Measurements from ENCODE around the gene MT1A.

The MT1A gene

GRCh38 chr16:56640076-56640475 lies 1.6 kb downstream of the MT1A start:
- in situ Hi-C loops (cut with HindIII; ENCODE audit: low pct_unique_long_range_greater_than_20kb, low sequenced_read_pairs): no loop called here
- no peak for DNase-seq (ENCODE audit: low read depth in 1 of 2, low spot score in 1 of 2)
- no peak for TF ChIP-seq JUND (IDR thresholded peaks at IDR 0.05; ENCODE audit: low read depth)

- no peak for DNase-seq (ENCODE audit: low read depth in 1 of 2, low spot score in 1 of 2)
- in situ Hi-C loops (cut with HindIII; ENCODE audit: low pct_unique_long_range_greater_than_20kb, low sequenced_read_pairs): no loop called here
- TF ChIP-seq JUND (IDR thresholded peaks at IDR 0.05; ENCODE audit: low read depth): no peak
These were observed 2.7 kb downstream of the MT1A start for GRCh38 chr16:56641166-56641565.

GRCh38 chr16:56643080-56643778 lies 4.8 kb downstream of the MT1A start:
- peak; percentile 57 to 82 for DNase-seq (ENCODE audit: low read depth in 1 of 2, low spot score in 1 of 2)
- in situ Hi-C loops (cut with HindIII; ENCODE audit: low pct_unique_long_range_greater_than_20kb, low sequenced_read_pairs): no loop called here

GRCh38 chr16:56643833-56644232 lies 5.4 kb downstream of the MT1A start:
- TF ChIP-seq JUND (IDR thresholded peaks at IDR 0.05; ENCODE audit: low read depth): no peak
- in situ Hi-C loops (cut with HindIII; ENCODE audit: low pct_unique_long_range_greater_than_20kb, low sequenced_read_pairs): no loop called here
- no peak for DNase-seq (ENCODE audit: low read depth in 1 of 2, low spot score in 1 of 2)

More at GRCh38 chr16:56643080-56643778, 4.8 kb downstream of the MT1A start:
- no peak for TF ChIP-seq JUND (IDR thresholded peaks at IDR 0.05; ENCODE audit: low read depth)

GRCh38 chr16:56645311-56645710 lies 6.8 kb downstream of the MT1A start:
- in situ Hi-C loops (cut with HindIII; ENCODE audit: low pct_unique_long_range_greater_than_20kb, low sequenced_read_pairs): no loop called here

GRCh38 chr16:56645838-56646237 lies 7.4 kb downstream of the MT1A start:
- in situ Hi-C loops (cut with HindIII; ENCODE audit: low pct_unique_long_range_greater_than_20kb, low sequenced_read_pairs): no loop called here
- no peak for TF ChIP-seq JUND (IDR thresholded peaks at IDR 0.05; ENCODE audit: low read depth)
- no peak for DNase-seq (ENCODE audit: low read depth in 1 of 2, low spot score in 1 of 2)

More at GRCh38 chr16:56645311-56645710, 6.8 kb downstream of the MT1A start:
- TF ChIP-seq JUND (IDR thresholded peaks at IDR 0.05; ENCODE audit: low read depth): no peak
- no peak for DNase-seq (ENCODE audit: low read depth in 1 of 2, low spot score in 1 of 2)

GRCh38 chr16:56647641-56648431 lies 9.4 kb downstream of the MT1A start:
- in situ Hi-C loops (cut with HindIII; ENCODE audit: low pct_unique_long_range_greater_than_20kb, low sequenced_read_pairs): no loop called here
- TF ChIP-seq JUND (IDR thresholded peaks at IDR 0.05; ENCODE audit: low read depth): no peak
- DNase-seq (ENCODE audit: low read depth in 1 of 2, low spot score in 1 of 2): no peak

- DNase-seq (ENCODE audit: low read depth in 1 of 2, low spot score in 1 of 2): no peak
- in situ Hi-C loops (cut with HindIII; ENCODE audit: low pct_unique_long_range_greater_than_20kb, low sequenced_read_pairs): no loop called here
- TF ChIP-seq JUND (IDR thresholded peaks at IDR 0.05; ENCODE audit: low read depth): no peak
These were observed 10.8 kb downstream of the MT1A start for GRCh38 chr16:56649271-56649670.

- in situ Hi-C loops (cut with HindIII; ENCODE audit: low pct_unique_long_range_greater_than_20kb, low sequenced_read_pairs): no loop called here
- TF ChIP-seq JUND (IDR thresholded peaks at IDR 0.05; ENCODE audit: low read depth): no peak
- DNase-seq (ENCODE audit: low read depth in 1 of 2, low spot score in 1 of 2): peak in 1 of 2 experiments; percentile 64
These were observed 11.4 kb downstream of the MT1A start for GRCh38 chr16:56649820-56650219.

GRCh38 chr16:56651586-56651985 lies 13.1 kb downstream of the MT1A start, which contains the start of gene MT1B:
Gene MT1B (plus strand): TSS chr16:56651886. CDS start chr16:56651954, 68 bp downstream.
- in situ Hi-C loops (cut with HindIII; ENCODE audit: low pct_unique_long_range_greater_than_20kb, low sequenced_read_pairs): no loop called here
- DNase-seq (ENCODE audit: low read depth in 1 of 2, low spot score in 1 of 2): no peak
- TF ChIP-seq JUND (IDR thresholded peaks at IDR 0.05; ENCODE audit: low read depth): no peak

- TF ChIP-seq JUND (IDR thresholded peaks at IDR 0.05; ENCODE audit: low read depth): no peak
- no peak for DNase-seq (ENCODE audit: low read depth in 1 of 2, low spot score in 1 of 2)
- in situ Hi-C loops (cut with HindIII; ENCODE audit: low pct_unique_long_range_greater_than_20kb, low sequenced_read_pairs): no loop called here
These were observed 14.1 kb downstream of the MT1A start for GRCh38 chr16:56652600-56652999.

- in situ Hi-C loops (cut with HindIII; ENCODE audit: low pct_unique_long_range_greater_than_20kb, low sequenced_read_pairs): no loop called here
- TF ChIP-seq JUND (IDR thresholded peaks at IDR 0.05; ENCODE audit: low read depth): no peak
- no peak for DNase-seq (ENCODE audit: low read depth in 1 of 2, low spot score in 1 of 2)
These were observed 14.8 kb downstream of the MT1A start for GRCh38 chr16:56653218-56653617.

All from T47D (cell line).